HCT116 (cell line): ENCODE data around the gene RHEBL1. TPM values are rescaled to one million over a fixed set of nuclear protein-coding genes. Genes with fewer than 3 reads are reported as not detected.

Experiments used
- ATAC-seq: fragments of 200-7000 bp; cut with Tn5 transposase; 2 replicates; pipeline ENCODE4 v1.9.1; 2020; ENCODE audit warnings: mild to moderate bottlenecking, moderate library complexity
- BruUV-seq: library from RNA; stranded (reverse); fragments of 400-500 nt; replicated peaks from 2 replicates; lab custom pipeline; 2021; lab: Mats Ljungman, UMichigan
- CTCF ChIA-PET: fragments of 300-600 bp; sonication (Branson Sonifier 250); formaldehyde crosslinking; loops from one replicate; lab custom pipeline; 2021; ENCODE audit warnings: antibody characterized with exemption; lab: Charles Lee
- POLR2A ChIA-PET: fragments of 300-600, 350-600 bp; sonication (Branson Sonifier 250); formaldehyde crosslinking; loops from one replicate; lab custom pipeline; 2021; ENCODE audit warnings: antibody characterized with exemption; lab: Charles Lee
- RAD21 ChIA-PET, 2 experiments: fragments of 300-600 bp; sonication (Branson Sonifier 250); formaldehyde crosslinking; loops; one replicate each; lab custom pipeline; 2023; ENCODE audit warnings: low total read pairs in 2 of 2; ENCODE audit not compliant: uncharacterized antibody in 2 of 2, unreplicated experiment in 2 of 2, low non-redundant PET in 1 of 2; lab: Charles Lee
- DNase-seq: peaks from one replicate; pipeline ENCODE4 v3.0.0-alpha.2; 2010; ENCODE audit warnings: low read depth, low spot score
- H2AFZ ChIP-seq: fragments of 200-600 bp; shearing (Covaris generic), sonication (generic); 2 replicates; pipeline ENCODE4 v1.6.1; 2017; ENCODE audit warnings: low read depth, mixed run types, mixed read lengths, antibody characterized with exemption, low read length; ENCODE audit not compliant: poor library complexity, severe bottlenecking
- H3K27ac ChIP-seq: 2 replicates; pipeline ENCODE4 v1.5.1; 2012; ENCODE audit warnings: low read depth, low read length
- H3K27me3 ChIP-seq: fragments of 200-600 bp; sonication (generic); 2 replicates; pipeline ENCODE4 v1.6.1; 2016; ENCODE audit warnings: mixed run types, low read length, mixed read lengths; ENCODE audit not compliant: insufficient read depth
- H3K36me3 ChIP-seq, 2 experiments: fragments of 200-500 bp in 1 of 2; fragments of 200-600 bp in 1 of 2; sonication (Bioruptor generic) in 1 of 2; sonication (generic) in 1 of 2; 2 replicates each; pipeline versions ENCODE4 v1.5.1 to v1.6.1; 2014 to 2016; ENCODE audit warnings: low read length in 2 of 2, inconsistent platforms in 1 of 2, mixed read lengths in 1 of 2, mixed run types in 1 of 2; ENCODE audit not compliant: insufficient read depth in 2 of 2, control insufficient read depth in 1 of 2
- H3K4me1 ChIP-seq, 2 experiments: fragments of 200-600 bp in 1 of 2; sonication (generic) in 1 of 2; 2 replicates each; pipeline versions ENCODE4 v1.5.1 to v1.6.1; 2012 to 2017; ENCODE audit warnings: low read length in 2 of 2, inconsistent platforms in 1 of 2, mild to moderate bottlenecking in 1 of 2, mixed read lengths in 1 of 2, mixed run types in 1 of 2, moderate library complexity in 1 of 2; ENCODE audit not compliant: insufficient read depth in 2 of 2, control insufficient read depth in 1 of 2
- H3K4me2 ChIP-seq: fragments of 200-600 bp; sonication (generic); 2 replicates; pipeline ENCODE4 v1.6.1; 2017; ENCODE audit warnings: mixed run types, low read length, mixed read lengths
- H3K4me3 ChIP-seq, 2 experiments: fragments of 200-600 bp in 1 of 2; sonication (generic) in 1 of 2; replicated peaks in 1 of 2; 2 replicates each; pipeline ENCODE4 v1.5.1; 2011 to 2016; ENCODE audit warnings: low read length in 2 of 2, control low read depth in 1 of 2, low read depth in 1 of 2, mild to moderate bottlenecking in 1 of 2, mixed read lengths in 1 of 2, mixed run types in 1 of 2
- H3K79me2 ChIP-seq: fragments of 200-600 bp; sonication (generic); 2 replicates; pipeline ENCODE4 v1.6.1; 2017; ENCODE audit warnings: mild to moderate bottlenecking, mixed run types, low read length, moderate library complexity, mixed read lengths; ENCODE audit not compliant: insufficient read depth
- H3K9ac ChIP-seq: fragments of 200-600 bp; sonication (generic); 2 replicates; pipeline ENCODE4 v1.6.1; 2016; ENCODE audit warnings: low read length, mixed read lengths
- H3K9me2 ChIP-seq: fragments of 200-600 bp; sonication (generic), shearing (Covaris generic); 2 replicates; pipeline ENCODE4 v1.6.1; 2017; ENCODE audit warnings: mixed run types, mild to moderate bottlenecking, moderate library complexity; ENCODE audit not compliant: insufficient read depth
- H3K9me3 ChIP-seq, 2 experiments: fragments of 200-500 bp in 1 of 2; fragments of 200-600 bp in 1 of 2; sonication (Bioruptor generic) in 1 of 2; sonication (generic) in 1 of 2; 2 replicates each; pipeline ENCODE4 v1.6.1; 2014 to 2017; ENCODE audit warnings: low read length in 2 of 2, mixed read lengths in 2 of 2, inconsistent platforms in 1 of 2, low read depth in 1 of 2, mild to moderate bottlenecking in 1 of 2, mixed run types in 1 of 2, moderate library complexity in 1 of 2; ENCODE audit not compliant: control insufficient read depth in 1 of 2, insufficient read depth in 1 of 2
- H4K20me1 ChIP-seq: fragments of 200-600 bp; sonication (generic), shearing (Covaris generic); 2 replicates; pipeline ENCODE4 v1.6.1; 2017; ENCODE audit warnings: mixed run types, mild to moderate bottlenecking, moderate library complexity; ENCODE audit not compliant: insufficient read depth
- CBX3 ChIP-seq: IDR thresholded peaks from 2 replicates; pipeline ENCODE4 v1.6.1; 2012; ENCODE audit warnings: low read depth
- JUND ChIP-seq: IDR thresholded peaks from 2 replicates; pipeline ENCODE4 v1.6.1; 2012
- POLR2AphosphoS5 ChIP-seq: IDR thresholded peaks from 2 replicates; pipeline ENCODE4 v1.6.1; 2011; ENCODE audit warnings: mild to moderate bottlenecking, low read depth, low read length, moderate library complexity
- SIN3A ChIP-seq: IDR thresholded peaks from 2 replicates; pipeline ENCODE4 v1.6.1; 2012; ENCODE audit warnings: low read depth
- intact Hi-C: fragments of 100-400 bp; cut with micrococcal nuclease; formaldehyde crosslinking; loops from 2 replicates; pipeline ENCODE4 v1.10.0; 2022
- total RNA-seq: library from RNA; stranded (reverse); gene quantifications from one replicate; pipeline ENCODE4 v1.2.1, GENCODE V29; 2021; ENCODE audit not compliant: unreplicated experiment

RHEBL1 gene
- total RNA-seq, 1 experiment from 2014 or later = 2.8 TPM

GRCh38 chr12:49068879-49069506, 786 bp downstream of the RHEBL1 start:
- Histone ChIP-seq H3K9ac (peak overlapping the region; percentile 65), H3K27ac (no peak overlapping the region), H3K4me3 (peak overlapping the region; percentile 70 to 71), H3K79me2 (no peaks in the 10 kb centered on the region), H3K36me3 (no peaks in the 10 kb centered on the region), H3K9me2 (no peaks in the 10 kb centered on the region)
- BruUV-seq = TSS peak; percentile 40
- RAD21 ChIA-PET = interaction anchor here in 1 of 2 experiments (2.1 kb wide), 1 partner anchor 19 kb away, joined by 6 read pairs; no protein-coding TSS in a partner anchor
- CTCF ChIA-PET = interaction anchor here (1.0 to 1.7 kb wide), 11 partner anchors 10 to 290 kb away, joined by 3 to 34 read pairs (median 5); partner anchors contain the start of gene TUBA1B
- DNase-seq (no peak), ATAC-seq (peak; percentile 0; the same call in 1 of the 2 replicates)
- TF ChIP-seq JUND (no peak), CBX3 (no peak)
- TF ChIP-seq, all 23 proteins: peak for 0
- Histone ChIP-seq H3K4me2 (peak overlapping the region; percentile 85), H4K20me1 (no peaks in the 10 kb centered on the region), H3K9me3 (no peaks in the 10 kb centered on the region), H3K27me3 (no peaks in the 10 kb centered on the region), H2AFZ (peak overlapping the region; percentile 86), H3K4me1 (peaks cover 5 to 19% of the 10 kb centered on the region in 2 experiments)
- intact Hi-C loops = no loop called here
- POLR2A ChIA-PET = interaction anchor here (1.2 to 1.5 kb wide), 4 partner anchors 19 to 62 kb away, joined by 3 to 17 read pairs (median 6); partner anchors contain the start of genes LMBR1L and TUBA1B

GRCh38 chr12:49066120-49066519, 3.7 kb downstream of the RHEBL1 start:
- POLR2A ChIA-PET = no interaction called here
- no peaks in the 10 kb centered on the region for H3K27me3 ChIP-seq
- no peaks in the 10 kb centered on the region for H4K20me1 ChIP-seq
- no peak for ATAC-seq
- H3K9me3 ChIP-seq = no peaks in the 10 kb centered on the region
- no peaks in the 10 kb centered on the region for H3K36me3 ChIP-seq
- no peak for DNase-seq
- RAD21 ChIA-PET = no interaction called here
- CTCF ChIA-PET = no interaction called here
- no peak overlapping the region for H3K4me2 ChIP-seq
- H3K27ac ChIP-seq = no peak overlapping the region
- no TSS peak for BruUV-seq
- H3K79me2 ChIP-seq = peaks cover 6% of the 10 kb centered on the region
- TF ChIP-seq POLR2AphosphoS5 (no peak), SIN3A (no peak)
- intact Hi-C loops = no loop called here
- H3K4me1 ChIP-seq = peaks cover 5 to 32% of the 10 kb centered on the region in 2 experiments
- H2AFZ ChIP-seq = no peak overlapping the region
- no peak overlapping the region for H3K9ac ChIP-seq
- H3K9me2 ChIP-seq = no peaks in the 10 kb centered on the region
- no peak overlapping the region for H3K4me3 ChIP-seq
